ENCODE results near the gene EXOC3L4. TPM values are rescaled to one million over a fixed set of nuclear protein-coding genes. Genes with fewer than 3 reads are reported as not detected.

EXOC3L4 gene
- total RNA-seq, 1 donor from 2014 or later: 4.2 TPM

GRCh38 chr14:103061482-103061976 is 33.0 kb upstream of the EXOC3L4 start:
- ATAC-seq (no peak), DNase-seq (no peak)
- Histone ChIP-seq H3K36me3 (no peaks in the 10 kb centered on the region), H3K4me3 (no peak overlapping the region), H3K27me3 (no peaks in the 10 kb centered on the region), H3K4me1 (peaks cover 24% of the 10 kb centered on the region), H3K9me3 (no peaks in the 10 kb centered on the region), H3K27ac (no peak overlapping the region)
- intact Hi-C loops (cut with DNase I): no loop called here
- TF ChIP-seq CTCF (IDR thresholded peaks at IDR 0.05): no peak

GRCh38 chr14:103064436-103064835 is 30.1 kb upstream of the EXOC3L4 start:
- intact Hi-C loops (cut with DNase I): no loop called here

GRCh38 chr14:103064978-103065377 is 29.5 kb upstream of the EXOC3L4 start:
- no peak for ATAC-seq
- H3K27ac ChIP-seq: peak overlapping the region; percentile 58
- intact Hi-C loops (cut with DNase I): no loop called here

More at GRCh38 chr14:103064436-103064835, 30.1 kb upstream of the EXOC3L4 start:
- Histone ChIP-seq H3K27ac (no peak overlapping the region), H3K4me1 (peaks cover 21% of the 10 kb centered on the region), H3K36me3 (no peaks in the 10 kb centered on the region), H3K27me3 (no peaks in the 10 kb centered on the region), H3K4me3 (no peak overlapping the region), H3K9me3 (no peaks in the 10 kb centered on the region)
- DNase-seq (peak; percentile 12), ATAC-seq (peak; percentile 49)
- TF ChIP-seq CTCF (IDR thresholded peaks at IDR 0.05): no peak

GRCh38 chr14:103065861-103066260 is 28.7 kb upstream of the EXOC3L4 start:
- intact Hi-C loops (cut with DNase I): no loop called here
- Histone ChIP-seq H3K27me3 (no peaks in the 10 kb centered on the region), H3K36me3 (no peaks in the 10 kb centered on the region), H3K4me3 (no peak overlapping the region), H3K9me3 (no peaks in the 10 kb centered on the region), H3K4me1 (peaks cover 21% of the 10 kb centered on the region), H3K27ac (peak overlapping the region; percentile 58)
- TF ChIP-seq CTCF (IDR thresholded peaks at IDR 0.05): no peak
- ATAC-seq (no peak), DNase-seq (peak; percentile 36)

More at GRCh38 chr14:103064978-103065377, 29.5 kb upstream of the EXOC3L4 start:
- Histone ChIP-seq H3K36me3 (no peaks in the 10 kb centered on the region), H3K4me1 (peaks cover 21% of the 10 kb centered on the region), H3K27me3 (no peaks in the 10 kb centered on the region), H3K9me3 (no peaks in the 10 kb centered on the region), H3K4me3 (no peak overlapping the region)
- TF ChIP-seq CTCF (IDR thresholded peaks at IDR 0.05): no peak
- DNase-seq: peak; percentile 29

GRCh38 chr14:103066399-103066798 is 28.1 kb upstream of the EXOC3L4 start:
- H3K27ac ChIP-seq: peak overlapping the region; percentile 63
- no peak for DNase-seq
- no peaks in the 10 kb centered on the region for H3K27me3 ChIP-seq
- intact Hi-C loops (cut with DNase I): no loop called here
- H3K36me3 ChIP-seq: no peaks in the 10 kb centered on the region
- no peak for ATAC-seq
- TF ChIP-seq CTCF (IDR thresholded peaks at IDR 0.05): no peak
- no peaks in the 10 kb centered on the region for H3K9me3 ChIP-seq
- no peak overlapping the region for H3K4me3 ChIP-seq
- peaks cover 22% of the 10 kb centered on the region for H3K4me1 ChIP-seq
